Caco-2 (cell line): Measurements from ENCODE around the gene NOP14. TPM values are rescaled to one million over a fixed set of nuclear protein-coding genes. Genes with fewer than 3 reads are reported as not detected.
A peak's percentile ranks its signal among the peaks of the same experiment; 100 is the strongest.

Source experiments
- BruUV-seq: library from RNA; stranded (reverse); fragments of 400-500 nt; replicated peaks from 2 replicates; lab custom pipeline; 2021; lab: Mats Ljungman, UMichigan
- CTCF ChIA-PET: fragments of 300-600 bp; sonication (Branson Sonifier 250); formaldehyde crosslinking; loops from one replicate; lab custom pipeline; 2022; ENCODE audit warnings: antibody characterized with exemption; lab: Charles Lee
- POLR2A ChIA-PET: fragments of 300-600 bp; sonication (Branson Sonifier 250); formaldehyde crosslinking; loops from one replicate; lab custom pipeline; 2022; ENCODE audit warnings: antibody characterized with exemption; lab: Charles Lee
- DNase-seq, 2 experiments: peaks; one replicate each; pipeline versions ENCODE4 v3.0.0 to v3.0.0-alpha.2; 2020 to 2022
- H3K27me3 ChIP-seq: replicated peaks from 2 replicates; pipeline ENCODE4 v1.6.0; 2011; ENCODE audit warnings: low read length; ENCODE audit not compliant: control insufficient read depth, insufficient read depth
- H3K36me3 ChIP-seq: 2 replicates; pipeline ENCODE4 v1.5.1; 2011; ENCODE audit warnings: low read length; ENCODE audit not compliant: control insufficient read depth, insufficient read depth
- H3K4me1 ChIP-seq: fragments of 250-450 bp; sonication (Bioruptor Pico); 2 replicates; pipeline ENCODE4 v1.5.1; 2020; ENCODE audit warnings: mild to moderate bottlenecking
- H3K4me3 ChIP-seq: 2 replicates; pipeline ENCODE4 v1.5.1; 2011; ENCODE audit warnings: low read depth, mild to moderate bottlenecking, control low read depth, low read length
- H3K9me3 ChIP-seq: fragments of 250-450 bp; sonication (Bioruptor Pico); 2 replicates; pipeline ENCODE4 v1.5.1; 2020; ENCODE audit warnings: mild to moderate bottlenecking, moderate library complexity
- H3K27ac Mint-ChIP-seq: one replicate; pipeline ENCODE4 v1.8.0; 2022; ENCODE audit warnings: mixed read lengths; ENCODE audit not compliant: unreplicated experiment
- H3K27me3 Mint-ChIP-seq: one replicate; pipeline ENCODE4 v1.8.0; 2022; ENCODE audit warnings: mixed read lengths; ENCODE audit not compliant: insufficient read depth, unreplicated experiment
- H3K36me3 Mint-ChIP-seq: one replicate; pipeline ENCODE4 v1.8.0; 2022; ENCODE audit warnings: mild to moderate bottlenecking, mixed read lengths; ENCODE audit not compliant: insufficient read depth, unreplicated experiment
- H3K4me1 Mint-ChIP-seq: one replicate; pipeline ENCODE4 v1.8.0; 2022; ENCODE audit warnings: low read depth, mixed read lengths; ENCODE audit not compliant: unreplicated experiment
- H3K4me3 Mint-ChIP-seq: one replicate; pipeline ENCODE4 v1.8.0; 2022; ENCODE audit warnings: mild to moderate bottlenecking, moderate library complexity, mixed read lengths; ENCODE audit not compliant: unreplicated experiment
- H3K9me3 Mint-ChIP-seq: one replicate; pipeline ENCODE4 v1.8.0; 2022; ENCODE audit warnings: mixed read lengths; ENCODE audit not compliant: unreplicated experiment
- CTCF ChIP-seq, 2 experiments: fragments of 200-600 bp in 1 of 2; IDR thresholded peaks; 1 replicate in 1 of 2; 2 replicates in 1 of 2; pipeline versions ENCODE4 v1.5.1 to v1.8.0; 2011 to 2022; ENCODE audit warnings: antibody characterized with exemption in 1 of 2, control low read depth in 1 of 2, inconsistent platforms in 1 of 2, low read depth in 1 of 2, low read length in 1 of 2, mild to moderate bottlenecking in 1 of 2, moderate library complexity in 1 of 2; ENCODE audit not compliant: insufficient read depth in 1 of 2, severe bottlenecking in 1 of 2, unreplicated experiment in 1 of 2
- intact Hi-C: fragments of 100-400 bp; cut with micrococcal nuclease; formaldehyde crosslinking; loops from one replicate; pipeline ENCODE4 v1.10.0; 2022; ENCODE audit not compliant: unreplicated experiment
- total RNA-seq: library from RNA; stranded (reverse); gene quantifications from 2 replicates; pipeline ENCODE4 v1.2.3, GENCODE V29; 2022

Gene NOP14
- total RNA-seq, 1 experiment from 2014 or later = 55.2 TPM

- Mint-ChIP-seq H3K4me3 (no peak overlapping the region), H3K4me1 (no peaks in the 10 kb centered on the region), H3K27ac (no peak overlapping the region), H3K27me3 (no peaks in the 10 kb centered on the region), H3K9me3 (no peaks in the 10 kb centered on the region), H3K36me3 (peaks cover 88% of the 10 kb centered on the region)
- no peak for TF ChIP-seq CTCF (IDR thresholded peaks at IDR 0.05; ENCODE audit: insufficient read depth in 1 of 2, low read depth in 1 of 2, low read length in 1 of 2, severe bottlenecking in 1 of 2, unreplicated experiment in 1 of 2)
- intact Hi-C loops = no loop called here
- no TSS peak for BruUV-seq
- H3K4me1 ChIP-seq = no peaks in the 10 kb centered on the region
- no peaks in the 10 kb centered on the region for H3K27me3 ChIP-seq
- POLR2A ChIA-PET = no interaction called here
- DNase-seq = no peak
- peaks cover 1% of the 10 kb centered on the region; the same call in 1 of the 2 replicates for H3K36me3 ChIP-seq
- CTCF ChIA-PET = no interaction called here
- no peak overlapping the region for H3K4me3 ChIP-seq
- H3K9me3 ChIP-seq = no peaks in the 10 kb centered on the region
Observed at GRCh38 chr4:2898001-2898400, 65.2 kb downstream of the NOP14 start.

- no peaks in the 10 kb centered on the region for H3K9me3 Mint-ChIP-seq
- H3K36me3 Mint-ChIP-seq = peaks cover 75% of the 10 kb centered on the region
- CTCF ChIA-PET = no interaction called here
- H3K27me3 Mint-ChIP-seq = no peaks in the 10 kb centered on the region
- intact Hi-C loops = no loop called here
- POLR2A ChIA-PET = no interaction called here
- Histone ChIP-seq H3K4me1 (no peaks in the 10 kb centered on the region), H3K36me3 (peaks cover 1% of the 10 kb centered on the region; the same call in 1 of the 2 replicates), H3K9me3 (no peaks in the 10 kb centered on the region), H3K27me3 (no peaks in the 10 kb centered on the region), H3K4me3 (no peak overlapping the region)
- H3K27ac Mint-ChIP-seq = no peak overlapping the region
- no peak for DNase-seq
- BruUV-seq = no TSS peak
- no peak overlapping the region for H3K4me3 Mint-ChIP-seq
- peaks cover 3% of the 10 kb centered on the region for H3K4me1 Mint-ChIP-seq
- no peak for TF ChIP-seq CTCF (IDR thresholded peaks at IDR 0.05; ENCODE audit: insufficient read depth in 1 of 2, low read depth in 1 of 2, low read length in 1 of 2, severe bottlenecking in 1 of 2, unreplicated experiment in 1 of 2)
Observed at GRCh38 chr4:2893772-2894171, 69.4 kb downstream of the NOP14 start.

GRCh38 chr4:2891294-2891693 is 71.9 kb downstream of the NOP14 start:
- intact Hi-C loops = no loop called here
- no peak for DNase-seq
- BruUV-seq = no TSS peak
- H3K4me3 ChIP-seq = no peak overlapping the region
- ChIA-PET CTCF (no interaction called here), POLR2A (interaction anchor here (0.6 kb wide), 1 partner anchor 49 kb away, joined by 3 read pairs; no protein-coding TSS in a partner anchor)
- no peaks in the 10 kb centered on the region for H3K9me3 ChIP-seq
- no peak for TF ChIP-seq CTCF (IDR thresholded peaks at IDR 0.05; ENCODE audit: insufficient read depth in 1 of 2, low read depth in 1 of 2, low read length in 1 of 2, severe bottlenecking in 1 of 2, unreplicated experiment in 1 of 2)
- H3K27ac Mint-ChIP-seq = peak overlapping the region; percentile 35
- no peaks in the 10 kb centered on the region for H3K4me1 ChIP-seq
- peaks cover 62% of the 10 kb centered on the region for H3K36me3 Mint-ChIP-seq
- no peaks in the 10 kb centered on the region for H3K27me3 ChIP-seq
- H3K27me3 Mint-ChIP-seq = no peaks in the 10 kb centered on the region
- H3K9me3 Mint-ChIP-seq = no peaks in the 10 kb centered on the region
- H3K4me1 Mint-ChIP-seq = peaks cover 6% of the 10 kb centered on the region
- 0 out of 2 replicates have a peak, but pooled peaks cover 1% of the 10 kb centered on the region for H3K36me3 ChIP-seq
- H3K4me3 Mint-ChIP-seq = no peak overlapping the region
